GM10847 (cell line): Measurements from ENCODE around the gene SPATA19.

Experiments
- POLR2A ChIP-seq: IDR thresholded peaks from 2 replicates; pipeline ENCODE4 v1.6.1; 2011; ENCODE audit not compliant: insufficient read length; ENCODE audit errors: extremely low read depth

The SPATA19 gene

GRCh38 chr11:133842730-133843129, 2.6 kb downstream of the SPATA19 start:
- no peak for TF ChIP-seq POLR2A

DNA sequence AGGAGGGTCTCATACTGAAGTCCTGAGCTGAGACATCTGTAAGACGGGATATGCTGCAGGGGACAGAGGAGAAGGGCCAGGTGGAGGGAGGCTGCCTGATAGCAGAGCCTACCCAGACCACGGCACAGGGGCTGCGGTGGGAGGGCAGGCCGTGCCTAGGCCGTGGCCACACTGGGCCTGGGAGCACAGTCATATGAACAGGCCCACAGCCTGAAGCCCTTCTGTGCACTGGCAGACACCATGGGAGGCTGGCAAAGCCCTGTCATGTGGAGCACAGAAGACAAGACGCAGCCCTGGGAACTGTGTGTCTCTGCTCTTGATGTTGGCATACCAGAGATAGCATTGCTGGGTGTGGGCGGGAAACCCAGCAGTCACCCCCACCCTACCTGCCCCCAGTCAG, 3.3 kb downstream of the SPATA19 start:
- TF ChIP-seq POLR2A: no peak

DNA sequence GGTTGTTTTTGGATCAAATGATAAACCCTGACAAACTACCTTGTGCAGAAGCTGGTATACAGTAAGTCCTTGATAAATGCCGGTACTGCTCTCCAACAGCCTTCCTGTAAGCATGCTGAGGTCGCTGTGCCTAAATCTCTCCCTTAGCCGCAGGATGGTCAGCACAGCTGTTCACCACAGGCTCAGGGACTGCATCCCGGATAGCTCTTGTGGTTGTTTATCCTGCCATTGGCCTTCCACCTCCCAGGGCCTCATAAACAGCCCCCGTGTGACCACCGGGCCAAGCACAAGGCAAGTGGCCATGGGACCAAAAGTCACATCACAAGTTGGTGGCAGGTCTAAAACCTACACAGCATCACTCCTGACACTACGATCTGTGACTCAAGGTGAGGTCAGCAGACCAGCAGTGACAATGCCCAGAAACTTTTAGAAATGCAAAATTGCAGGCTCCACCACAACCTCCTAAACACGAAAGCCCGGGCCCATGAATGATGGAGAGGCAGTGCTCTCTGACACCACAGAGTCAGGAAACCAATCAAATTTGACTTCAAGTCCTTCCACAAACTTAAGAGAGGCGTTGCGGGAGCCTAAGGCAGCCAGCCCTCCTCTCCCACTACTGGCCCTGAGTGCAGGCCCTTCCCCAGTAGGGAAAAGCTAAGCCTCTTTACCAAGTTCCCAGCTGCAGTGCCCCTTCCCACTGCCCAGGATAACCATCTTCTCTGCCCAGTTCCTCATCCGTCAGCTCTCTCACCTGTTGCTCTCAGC, 3.9 kb downstream of the SPATA19 start:
- no peak for TF ChIP-seq POLR2A

- no peak for TF ChIP-seq POLR2A
Observed at GRCh38 chr11:133840479-133840941, 4.8 kb downstream of the SPATA19 start.

DNA sequence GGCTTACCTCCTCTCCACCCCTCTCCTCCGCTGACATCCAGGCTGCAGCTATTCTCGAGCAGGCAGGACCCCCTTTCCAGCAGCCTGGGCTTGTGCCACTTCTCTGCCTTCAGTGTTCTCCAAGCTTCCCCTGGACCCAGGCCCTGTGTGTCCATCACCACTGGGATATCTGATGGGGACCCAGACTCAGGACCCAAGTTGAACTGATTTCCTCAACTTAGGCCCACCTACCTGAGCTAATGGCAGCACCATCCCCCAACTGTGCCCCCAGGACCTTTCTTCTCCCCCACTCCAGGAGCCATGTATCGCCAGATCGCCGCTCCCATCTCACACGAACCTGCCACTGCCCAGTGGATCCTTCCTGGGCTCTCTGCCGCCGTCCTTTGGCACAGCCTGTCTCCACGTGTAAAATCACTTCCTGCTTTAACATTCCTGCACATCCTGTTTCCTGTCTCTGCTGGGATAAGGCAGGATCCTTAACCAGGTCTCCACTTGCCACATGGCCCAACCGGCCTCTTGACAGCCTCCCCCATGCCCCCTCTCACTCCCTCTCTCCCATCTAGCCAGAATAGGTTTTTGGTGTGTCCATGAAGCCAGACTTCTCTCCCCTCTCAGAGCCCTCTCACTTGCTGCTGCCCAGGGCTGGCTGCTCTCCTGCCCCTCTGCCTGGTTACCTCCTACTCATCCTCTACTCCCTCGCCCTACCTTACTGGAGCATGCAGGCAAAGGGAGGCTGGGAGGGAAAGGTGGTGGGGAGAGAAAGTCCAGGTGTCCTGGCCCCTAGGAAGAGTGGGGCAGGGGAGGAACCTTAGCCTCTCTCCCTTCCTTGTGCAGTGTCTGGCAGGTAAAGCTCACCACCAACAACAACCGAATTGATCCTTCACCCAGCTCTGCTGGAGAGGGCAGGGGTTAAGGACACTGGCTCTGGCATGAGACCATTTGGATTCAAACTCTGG, 9.4 kb downstream of the SPATA19 start:
- no peak for TF ChIP-seq POLR2A

- no peak for TF ChIP-seq POLR2A
Observed at GRCh38 chr11:133834682-133835592, 10.4 kb downstream of the SPATA19 start.

- TF ChIP-seq POLR2A: no peak
Observed at GRCh38 chr11:133833898-133834681, 11.2 kb downstream of the SPATA19 start.

DNA sequence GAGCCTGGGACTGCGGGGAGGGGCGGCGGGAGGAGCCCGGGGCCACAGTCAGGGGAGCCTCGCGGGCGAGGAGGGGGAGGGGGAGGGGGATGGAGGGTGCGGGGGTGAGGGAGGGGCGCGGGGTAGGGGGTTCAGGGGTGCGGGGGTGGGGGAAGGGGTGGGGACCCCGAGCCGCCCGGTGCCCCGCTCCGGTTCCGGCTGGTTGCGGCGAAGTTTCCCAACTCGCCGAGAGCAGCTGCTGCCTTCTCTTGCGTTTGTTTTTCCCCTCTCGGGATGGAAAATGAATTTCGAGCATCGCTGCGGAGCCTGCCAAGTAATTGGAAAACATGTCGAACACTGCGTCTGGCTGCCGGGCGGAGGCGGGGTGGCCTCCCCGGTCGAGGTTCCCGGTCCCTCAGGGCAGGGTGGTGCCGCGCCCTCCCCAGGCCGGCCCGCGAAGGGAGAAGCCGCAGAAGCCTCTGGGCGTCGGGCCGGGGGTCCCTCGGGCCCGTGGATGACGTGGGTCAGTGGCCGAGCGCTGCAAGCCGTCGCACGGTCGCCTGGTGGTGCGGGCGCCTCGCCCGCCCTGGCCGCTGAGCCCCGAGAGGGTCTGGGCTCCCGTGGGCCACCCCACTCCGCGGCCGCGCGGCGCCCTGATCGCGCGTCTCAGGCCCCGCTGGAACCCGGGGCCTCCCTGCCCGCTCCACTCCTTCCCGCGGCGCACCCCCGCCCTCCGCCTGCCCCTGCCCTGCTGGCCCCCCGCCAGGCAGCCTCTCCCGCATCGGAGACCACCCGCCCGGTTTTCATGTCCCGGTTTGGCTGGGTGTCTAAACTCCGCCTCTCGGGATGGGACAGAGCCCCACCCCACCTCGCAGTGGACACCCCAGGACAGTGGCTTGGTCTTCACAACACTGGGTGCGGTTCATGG, 12.1 kb downstream of the SPATA19 start:
- no peak for TF ChIP-seq POLR2A

DNA sequence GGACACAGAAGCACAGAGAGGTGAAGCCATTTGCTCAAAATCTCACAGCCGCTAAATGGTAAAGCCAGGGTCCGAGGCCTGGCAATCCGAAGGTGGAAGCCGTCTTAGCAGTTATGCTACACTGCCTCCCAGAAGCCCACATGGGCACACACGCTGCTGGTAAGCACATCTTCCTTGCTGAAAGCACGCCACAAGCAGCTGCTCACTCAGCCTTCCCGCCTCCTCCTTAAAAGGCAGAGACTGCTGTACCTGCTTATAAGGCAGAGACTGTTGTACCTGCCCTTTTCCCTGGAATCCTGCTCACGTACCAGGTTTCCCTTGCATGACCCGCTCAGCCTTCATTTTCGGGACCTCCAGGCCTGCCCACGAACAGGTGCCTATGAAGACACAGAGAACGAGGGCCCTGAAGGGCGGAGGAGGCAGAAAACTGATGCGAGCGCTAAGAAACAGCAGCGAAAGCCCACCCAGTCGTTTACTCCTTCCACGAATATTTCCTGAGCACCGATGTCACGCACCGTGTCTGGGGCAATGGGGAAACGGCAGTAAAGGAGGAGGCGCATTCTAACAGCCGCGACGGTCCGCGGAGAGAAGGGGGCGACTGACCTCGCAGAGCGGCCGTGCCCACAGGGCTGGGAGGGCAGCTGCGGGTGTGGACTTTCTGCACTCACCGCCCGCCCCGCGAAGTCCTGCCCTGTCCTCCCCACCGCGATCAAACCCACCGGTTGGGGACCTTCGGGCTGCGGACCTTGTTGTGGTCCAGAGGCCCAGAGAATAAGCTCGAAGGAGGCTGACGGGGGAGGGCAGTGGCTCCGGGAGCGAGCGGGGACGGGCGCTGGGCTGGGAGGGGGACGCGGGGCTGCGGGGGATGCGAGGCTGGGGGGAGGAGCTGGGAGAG, 13.0 kb downstream of the SPATA19 start:
- no peak for TF ChIP-seq POLR2A

GRCh38 chr11:133830931-133831907, 14.1 kb downstream of the SPATA19 start:
- no peak for TF ChIP-seq POLR2A

- TF ChIP-seq POLR2A: no peak
Observed at GRCh38 chr11:133829566-133829965, 15.7 kb downstream of the SPATA19 start.
